GM10266 (cell line): ENCODE data around the gene KLK13.

ENCODE experiments used
- DNase-seq: peaks from one replicate; pipeline ENCODE4 v3.0.0; 2012; ENCODE audit errors: extremely low spot score
- CTCF ChIP-seq: IDR thresholded peaks from 2 replicates; pipeline ENCODE4 v1.5.1; 2012; ENCODE audit warnings: mild to moderate bottlenecking, low read depth; ENCODE audit not compliant: control insufficient read depth, insufficient read depth; ENCODE audit errors: missing control alignments

The KLK13 gene

DNA sequence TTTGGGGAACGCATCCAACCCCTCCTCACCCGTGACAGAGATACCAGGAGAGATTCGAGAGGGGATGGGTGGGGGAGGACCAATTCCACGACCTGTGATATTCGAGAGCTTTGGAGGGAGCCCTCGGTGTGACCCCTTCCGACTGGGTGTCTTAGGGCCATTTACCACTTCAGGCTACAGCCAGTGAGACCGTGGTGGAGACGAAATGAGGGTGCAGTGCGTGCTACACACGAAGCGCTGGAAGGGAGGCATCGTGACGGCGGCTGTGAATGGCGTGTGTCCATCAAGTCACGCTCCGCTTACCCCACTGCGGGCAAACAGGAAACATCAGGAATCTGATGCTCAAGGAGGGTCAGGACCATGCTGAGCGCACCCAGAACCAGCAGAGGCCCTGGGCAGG lies 32.9 kb upstream of the KLK13 start:
- no peak for DNase-seq
- TF ChIP-seq CTCF: peak; percentile 10

GRCh38 chr19:51097166-51097738 lies 32.4 kb upstream of the KLK13 start:
- peak; percentile 90 for DNase-seq
- peak; percentile 91 for TF ChIP-seq CTCF

GRCh38 chr19:51096473-51097165 lies 31.7 kb upstream of the KLK13 start:
- no peak for TF ChIP-seq CTCF
- DNase-seq: peak; percentile 27

DNA sequence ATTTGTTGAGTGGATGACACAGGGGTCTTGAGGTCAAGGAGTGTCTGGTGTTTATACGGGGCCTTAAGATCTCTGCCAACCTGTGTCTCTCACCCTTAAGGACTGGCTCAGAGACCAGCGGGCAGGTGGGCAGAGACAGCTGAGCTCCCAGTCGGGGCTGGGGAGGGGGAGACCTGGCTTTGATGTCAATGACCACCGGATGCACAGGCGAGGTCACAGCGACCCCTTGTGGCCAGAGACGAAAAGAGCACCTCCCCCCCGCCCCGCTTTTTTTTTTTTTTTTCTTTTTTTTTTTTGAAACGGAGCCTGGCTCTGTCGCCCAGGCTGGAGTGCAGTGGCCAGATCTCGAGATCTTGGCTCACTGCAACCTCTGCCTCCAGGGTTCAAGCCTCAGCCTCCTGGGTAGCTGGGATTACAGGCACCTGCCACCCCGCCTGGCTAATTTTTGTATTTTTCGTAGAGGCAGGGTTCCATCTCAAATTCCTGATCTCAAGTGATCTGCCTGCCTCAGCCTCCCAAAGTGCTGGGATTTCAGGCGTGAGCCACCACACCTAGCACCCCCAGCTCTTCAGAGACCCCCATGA lies 29.9 kb upstream of the KLK13 start:
- peak; percentile 60 for TF ChIP-seq CTCF
- peak; percentile 74 for DNase-seq

GRCh38 chr19:51093510-51094345 lies 28.8 kb upstream of the KLK13 start:
- no peak for DNase-seq
- TF ChIP-seq CTCF: no peak

- no peak for DNase-seq
- TF ChIP-seq CTCF: no peak
Measured at GRCh38 chr19:51093101-51093500, 28.2 kb upstream of the KLK13 start.
